SU-DHL-6 (cell line): Measurements from ENCODE around the gene RBM17.

Source experiments
- H2AFZ ChIP-seq: fragments of 200-600 bp; sonication (generic); 2 replicates; pipeline ENCODE4 v1.6.1; 2014; ENCODE audit warnings: low read depth, mild to moderate bottlenecking, moderate library complexity, mixed read lengths, antibody characterized with exemption, low read length; ENCODE audit not compliant: severe bottlenecking
- H3F3A ChIP-seq: fragments of 200-600 bp; shearing (Covaris generic); 2 replicates; pipeline ENCODE4 v1.6.0; 2016; ENCODE audit warnings: antibody characterized with exemption, mild to moderate bottlenecking; ENCODE audit not compliant: insufficient read depth
- H3K27ac ChIP-seq: fragments of 200-600 bp; sonication (generic); 2 replicates; pipeline ENCODE4 v1.5.1; 2016; ENCODE audit warnings: low read depth, mild to moderate bottlenecking, low read length, moderate library complexity, mixed read lengths
- H3K27me3 ChIP-seq: fragments of 200-600 bp; sonication (generic), shearing (Covaris generic); 2 replicates; pipeline ENCODE4 v1.6.0; 2014; ENCODE audit warnings: mild to moderate bottlenecking, low read length
- H3K36me3 ChIP-seq: fragments of 200-600 bp; sonication (generic); 2 replicates; pipeline ENCODE4 v1.6.1; 2014; ENCODE audit warnings: mild to moderate bottlenecking, low read length, mixed read lengths
- H3K4me2 ChIP-seq: fragments of 300-600, 200-600 bp; shearing (Covaris generic), sonication (generic); 2 replicates; pipeline ENCODE4 v1.6.0; 2014; ENCODE audit warnings: low read length, low read depth, mild to moderate bottlenecking; ENCODE audit not compliant: poor library complexity, severe bottlenecking
- H3K4me3 ChIP-seq: fragments of 200-600 bp; sonication (generic); 2 replicates; pipeline ENCODE4 v1.5.1; 2014; ENCODE audit warnings: antibody characterized with exemption, low read length, mild to moderate bottlenecking, mixed read lengths; ENCODE audit not compliant: insufficient read depth, poor library complexity, severe bottlenecking
- H3K79me2 ChIP-seq: fragments of 200-600 bp; sonication (generic); 2 replicates; pipeline ENCODE4 v1.6.1; 2014; ENCODE audit warnings: mild to moderate bottlenecking, low read length, moderate library complexity; ENCODE audit not compliant: insufficient read depth
- H3K9ac ChIP-seq: fragments of 200-600 bp; sonication (generic); 2 replicates; pipeline ENCODE4 v1.7.0; 2014; ENCODE audit warnings: mild to moderate bottlenecking, low read length
- H3K9me2 ChIP-seq: fragments of 200-600 bp; sonication (generic); replicated peaks from 2 replicates; pipeline ENCODE4 v1.6.1; 2014; ENCODE audit warnings: low read length; ENCODE audit not compliant: insufficient read depth
- H3K9me3 ChIP-seq: fragments of 200-600 bp; sonication (generic); 2 replicates; pipeline ENCODE4 v1.6.1; 2014; ENCODE audit warnings: low read length, mixed read lengths; ENCODE audit not compliant: insufficient read depth
- H4K20me1 ChIP-seq: fragments of 200-600 bp; sonication (generic); 2 replicates; pipeline ENCODE4 v1.6.1; 2014; ENCODE audit warnings: low read depth, mild to moderate bottlenecking, antibody characterized with exemption, low read length, moderate library complexity, mixed read lengths
- CTCF ChIP-seq: fragments of 200-600 bp; sonication (generic); IDR thresholded peaks from one replicate; pipeline ENCODE4 v1.5.1; 2017; ENCODE audit warnings: antibody characterized with exemption, mild to moderate bottlenecking, low read length, moderate library complexity; ENCODE audit not compliant: insufficient read depth, poor library complexity, severe bottlenecking
- EZH2phosphoT487 ChIP-seq: fragments of 200-600 bp; sonication (generic), shearing (Covaris generic); conservative IDR thresholded peaks from 2 replicates; pipeline ENCODE4 v1.6.1; 2018; ENCODE audit warnings: mild to moderate bottlenecking, antibody characterized with exemption, low read length, moderate library complexity, mixed read lengths

RBM17 gene

GRCh38 chr10:6153845-6154244 lies 65.0 kb downstream of the RBM17 start:
- Histone ChIP-seq H3K27ac (no peak overlapping the region), H2AFZ (no peak overlapping the region), H3F3A (no peaks in the 10 kb centered on the region), H3K4me2 (no peak overlapping the region), H3K9me3 (no peaks in the 10 kb centered on the region), H3K4me3 (no peak overlapping the region), H3K79me2 (peaks cover 44% of the 10 kb centered on the region), H3K9me2 (no peaks in the 10 kb centered on the region), H3K36me3 (no peaks in the 10 kb centered on the region), H3K27me3 (no peaks in the 10 kb centered on the region), H4K20me1 (no peaks in the 10 kb centered on the region), H3K9ac (no peak overlapping the region)
- TF ChIP-seq EZH2phosphoT487: no peak
- no peak for TF ChIP-seq CTCF

GRCh38 chr10:6154566-6154965 lies 65.7 kb downstream of the RBM17 start:
- TF ChIP-seq CTCF: no peak
- TF ChIP-seq EZH2phosphoT487: no peak
- Histone ChIP-seq H3K4me2 (no peak overlapping the region), H3K9me3 (no peaks in the 10 kb centered on the region), H2AFZ (no peak overlapping the region), H3F3A (no peaks in the 10 kb centered on the region), H3K79me2 (peaks cover 47% of the 10 kb centered on the region), H3K27ac (no peak overlapping the region), H3K9me2 (no peaks in the 10 kb centered on the region), H3K27me3 (no peaks in the 10 kb centered on the region), H4K20me1 (no peaks in the 10 kb centered on the region), H3K36me3 (no peaks in the 10 kb centered on the region), H3K4me3 (no peak overlapping the region), H3K9ac (no peak overlapping the region)

GRCh38 chr10:6158276-6158675 lies 69.4 kb downstream of the RBM17 start:
- H4K20me1 ChIP-seq: no peaks in the 10 kb centered on the region
- no peak overlapping the region for H2AFZ ChIP-seq
- no peak overlapping the region for H3K4me2 ChIP-seq
- no peak overlapping the region for H3K9ac ChIP-seq
- H3K79me2 ChIP-seq: peaks cover 27% of the 10 kb centered on the region
- H3K36me3 ChIP-seq: no peaks in the 10 kb centered on the region
- TF ChIP-seq CTCF (no peak), EZH2phosphoT487 (no peak)
- H3K27me3 ChIP-seq: no peaks in the 10 kb centered on the region
- H3K9me3 ChIP-seq: no peaks in the 10 kb centered on the region
- H3K27ac ChIP-seq: no peak overlapping the region
- no peaks in the 10 kb centered on the region for H3K9me2 ChIP-seq
- peaks cover 19% of the 10 kb centered on the region for H3F3A ChIP-seq
- no peak overlapping the region for H3K4me3 ChIP-seq

- Histone ChIP-seq H4K20me1 (peaks cover 3% of the 10 kb centered on the region; the same call in 1 of the 2 replicates), H2AFZ (no peak overlapping the region), H3K4me2 (no peak overlapping the region), H3K9me2 (no peaks in the 10 kb centered on the region), H3K27me3 (no peaks in the 10 kb centered on the region), H3K27ac (peak overlapping the region; percentile 6; the same call in 1 of the 2 replicates), H3K4me3 (no peak overlapping the region), H3K36me3 (peaks cover 4% of the 10 kb centered on the region; the same call in 1 of the 2 replicates), H3K9me3 (no peaks in the 10 kb centered on the region), H3K79me2 (peaks cover 43% of the 10 kb centered on the region), H3F3A (peaks cover 19% of the 10 kb centered on the region), H3K9ac (no peak overlapping the region)
- TF ChIP-seq CTCF: no peak
- no peak for TF ChIP-seq EZH2phosphoT487
These were observed 73.1 kb downstream of the RBM17 start for GRCh38 chr10:6161921-6162320.
